ENCODE measurements around the gene LRRC34.

LRRC34 gene

DNA sequence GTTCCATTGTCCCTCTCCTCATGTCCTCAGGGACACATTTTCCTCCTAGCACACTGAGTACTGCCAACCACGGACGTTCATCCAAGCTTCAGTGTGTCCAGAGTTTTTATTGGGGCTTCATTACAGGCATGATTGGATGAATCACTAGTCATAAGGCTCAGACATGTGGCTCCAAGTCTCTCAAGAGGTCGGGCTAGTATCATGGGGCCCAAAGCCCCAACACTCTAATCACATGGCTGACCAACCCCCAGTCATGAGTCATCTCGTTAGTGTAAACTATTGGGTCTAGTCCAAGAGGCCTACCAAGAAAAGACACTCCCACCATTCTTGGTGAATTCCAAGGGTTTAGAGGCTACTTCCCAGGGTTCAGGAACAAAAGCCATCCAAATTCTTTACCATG lies 52.2 kb downstream of the LRRC34 start:
- no peak for DNase-seq

DNA sequence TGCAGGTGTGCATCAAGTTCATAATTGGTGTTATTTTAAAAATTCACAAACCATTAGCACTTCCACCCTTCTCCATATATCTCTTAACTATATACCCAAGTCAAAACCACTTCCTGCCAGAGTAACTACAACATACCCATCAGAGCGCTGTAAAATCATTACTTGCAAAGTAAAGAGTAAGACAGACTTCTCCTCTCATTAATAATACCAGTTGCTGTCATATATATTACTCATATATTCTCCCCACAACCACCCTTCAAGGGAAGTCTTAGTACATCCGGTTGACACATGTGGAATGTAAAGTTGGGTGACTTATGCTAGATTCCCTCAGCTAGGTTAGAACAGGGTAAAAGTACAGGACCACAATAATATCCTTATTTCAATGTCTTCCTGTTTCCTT lies 53.4 kb downstream of the LRRC34 start:
- DNase-seq = no peak

DNA sequence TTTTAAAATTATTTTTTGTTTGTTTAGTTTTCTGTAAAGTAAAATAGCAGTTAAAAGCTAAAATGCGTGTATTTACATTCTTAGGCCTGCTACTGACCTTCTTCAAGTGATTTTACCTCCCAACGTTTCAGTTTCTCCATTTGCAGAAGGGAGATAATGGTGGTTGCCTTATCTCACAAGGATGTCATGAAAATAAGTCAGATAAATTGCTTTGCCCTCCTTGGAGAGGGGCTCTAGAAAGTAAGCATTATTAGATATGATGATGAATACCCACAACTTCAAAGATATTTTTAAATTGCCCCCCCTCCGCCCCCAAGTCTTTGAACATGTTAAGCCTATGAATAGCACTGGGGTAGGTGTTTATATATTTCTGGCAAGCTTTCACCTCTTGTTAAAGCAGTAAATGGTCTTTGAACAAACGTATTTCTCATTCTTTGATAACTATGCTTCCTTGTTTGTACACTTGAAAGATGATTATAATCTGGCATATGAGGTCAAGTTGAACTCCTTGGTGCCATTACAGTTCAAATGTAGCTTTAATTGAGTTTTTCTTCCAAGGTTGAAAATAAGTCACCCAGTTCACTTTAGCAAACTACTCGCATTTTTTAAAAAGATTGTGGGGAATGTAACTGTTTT lies 54.2 kb downstream of the LRRC34 start:
- no peak for DNase-seq

- DNase-seq = no peak
Observed at GRCh38 chr3:169755488-169755887, 57.2 kb downstream of the LRRC34 start.

GRCh38 chr3:169754711-169755110 lies 58.0 kb downstream of the LRRC34 start:
- no peak for DNase-seq

- no peak for DNase-seq
Observed at GRCh38 chr3:169751875-169752274, 60.8 kb downstream of the LRRC34 start.

GRCh38 chr3:169750665-169751064 lies 62.0 kb downstream of the LRRC34 start:
- DNase-seq = no peak

DNA sequence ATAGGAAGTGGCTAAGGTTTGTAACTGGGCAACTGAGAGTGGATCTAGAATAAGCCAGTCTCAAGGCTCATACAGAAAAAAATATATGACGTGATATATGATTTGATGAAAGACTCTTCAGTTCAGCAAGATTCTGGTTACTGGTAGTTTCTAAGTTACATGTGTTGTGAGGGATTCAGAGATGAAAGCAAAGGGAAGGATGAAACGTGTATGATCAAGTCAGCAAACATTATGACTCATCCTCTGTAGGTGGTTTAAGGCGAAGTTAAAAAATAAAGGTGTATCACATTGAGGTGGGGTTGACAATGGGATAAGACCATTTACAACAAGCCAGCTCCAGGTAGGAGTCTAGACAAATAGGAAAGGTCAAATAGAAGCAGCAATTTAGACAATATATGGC lies 64.0 kb downstream of the LRRC34 start:
- no peak for DNase-seq

DNA sequence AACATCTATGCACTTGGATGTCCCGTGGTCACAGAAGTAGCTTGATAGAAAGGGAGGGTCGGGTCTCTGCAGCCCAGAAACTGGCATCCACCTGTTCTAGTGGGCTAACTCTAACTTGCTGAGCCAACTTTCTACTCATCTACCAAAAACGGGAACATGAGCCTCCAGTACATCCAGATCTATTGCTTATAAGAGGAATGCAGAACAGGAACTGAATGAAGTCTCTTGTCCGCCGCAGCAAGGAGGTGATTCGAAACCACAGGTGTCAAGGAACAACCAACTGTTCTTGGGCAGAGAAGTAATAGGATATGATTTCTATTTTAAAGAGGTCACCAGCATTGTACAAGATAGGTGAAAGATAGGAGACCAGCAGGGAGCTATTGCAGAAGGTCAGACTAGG lies 65.8 kb downstream of the LRRC34 start:
- no peak for DNase-seq

GRCh38 chr3:169744366-169745054 lies 68.2 kb downstream of the LRRC34 start:
- DNase-seq = no peak

All from stimulated activated CD4-positive, alpha-beta T cell treated with anti-CD3 and anti-CD28 coated beads, Interleukin-1b, Interleukin-23, amount 100 ng/mL, for 48 hours (primary cell).